Activated CD8-positive, alpha-beta T cell treated with anti-CD3 and anti-CD28 coated beads for 36 hours (primary cell): Measurements from ENCODE around the gene CSH1. TPM values are rescaled to one million over a fixed set of nuclear protein-coding genes. Genes with fewer than 3 reads are reported as not detected.

Experiments used
- ATAC-seq: fragments of 200-7000 bp; cut with Tn5 transposase; one replicate; pipeline ENCODE4 v1.10.0; 2021; ENCODE audit warnings: mild to moderate bottlenecking, moderate library complexity
- CTCF ChIA-PET: fragments of 350-600 bp; sonication (Branson Sonifier 250); formaldehyde crosslinking; loops from one replicate; lab custom pipeline; 2021; ENCODE audit warnings: antibody characterized with exemption; lab: Charles Lee
- POLR2A ChIA-PET: fragments of 350-600 bp; sonication (Branson Sonifier 250); formaldehyde crosslinking; loops from one replicate; lab custom pipeline; 2021; ENCODE audit warnings: antibody characterized with exemption; lab: Charles Lee
- DNase-seq: peaks from one replicate; pipeline ENCODE4 v3.0.0-alpha.2; 2020
- H3K27ac Mint-ChIP-seq: one replicate; pipeline ENCODE4 v1.8.0; 2021; ENCODE audit warnings: mild to moderate bottlenecking, mixed read lengths
- H3K27me3 Mint-ChIP-seq: one replicate; pipeline ENCODE4 v1.8.0; 2021; ENCODE audit warnings: mixed read lengths
- H3K36me3 Mint-ChIP-seq: one replicate; pipeline ENCODE4 v1.8.0; 2021; ENCODE audit warnings: low read depth, mixed read lengths
- H3K4me1 Mint-ChIP-seq: one replicate; pipeline ENCODE4 v1.8.0; 2021; ENCODE audit warnings: low read depth, mixed read lengths
- H3K4me3 Mint-ChIP-seq: one replicate; pipeline ENCODE4 v1.8.0; 2021; ENCODE audit warnings: mild to moderate bottlenecking, moderate library complexity, mixed read lengths
- H3K9me3 Mint-ChIP-seq: one replicate; pipeline ENCODE4 v1.8.0; 2021; ENCODE audit warnings: mixed read lengths
- CTCF ChIP-seq: fragments of 200-600 bp; IDR thresholded peaks from one replicate; pipeline ENCODE4 v1.8.0; 2022; ENCODE audit warnings: antibody characterized with exemption, mild to moderate bottlenecking
- intact Hi-C: fragments of 100-400 bp; cut with micrococcal nuclease; formaldehyde crosslinking; loops from one replicate; pipeline ENCODE4 v1.10.0; 2022
- total RNA-seq, 2 experiments: library from RNA; stranded (reverse); gene quantifications; one replicate each; pipeline ENCODE4 v1.2.3, GENCODE V29; 2021

CSH1 gene
- total RNA-seq, 2 experiments from 2014 or later: not detected

GRCh38 chr17:63933598-63933997, 37.2 kb upstream of the CSH1 start:
- Mint-ChIP-seq H3K4me3 (no peak overlapping the region), H3K36me3 (peaks cover 2% of the 10 kb centered on the region), H3K27me3 (no peaks in the 10 kb centered on the region), H3K9me3 (no peaks in the 10 kb centered on the region), H3K4me1 (peaks cover 15% of the 10 kb centered on the region), H3K27ac (no peak overlapping the region)
- intact Hi-C loops: no loop called here
- TF ChIP-seq CTCF: no peak
- ATAC-seq (no peak), DNase-seq (no peak)
- CTCF ChIA-PET: interaction anchor here (0.5 to 4.5 kb wide), 9 partner anchors 13 to 200 kb away, joined by 3 to 28 read pairs (median 9); partner anchors contain the start of gene GH1
- POLR2A ChIA-PET: interaction anchor here (0.8 kb wide), 1 partner anchor 75 kb away, joined by 4 read pairs; no protein-coding TSS in a partner anchor

GRCh38 chr17:63932721-63933120, 36.3 kb upstream of the CSH1 start:
- no peak for TF ChIP-seq CTCF
- Mint-ChIP-seq H3K4me3 (peak overlapping the region; percentile 96), H3K27me3 (no peaks in the 10 kb centered on the region), H3K4me1 (peaks cover 15% of the 10 kb centered on the region), H3K27ac (peak overlapping the region; percentile 91), H3K36me3 (peaks cover 2% of the 10 kb centered on the region), H3K9me3 (no peaks in the 10 kb centered on the region)
- ChIA-PET CTCF (interaction anchor here (0.9 to 4.5 kb wide), 11 partner anchors 10 to 201 kb away, joined by 3 to 28 read pairs (median 8); partner anchors contain the start of gene GH1), POLR2A (interaction anchor here (0.7 to 1.3 kb wide), 4 partner anchors 10 to 214 kb away, joined by 3 to 5 read pairs (median 4); no protein-coding TSS in a partner anchor)
- ATAC-seq: no peak
- intact Hi-C loops: no loop called here
- DNase-seq: no peak

- no peaks in the 10 kb centered on the region for H3K9me3 Mint-ChIP-seq
- H3K4me3 Mint-ChIP-seq: peak within 1 kb of the TSS; percentile 96
- no peak for TF ChIP-seq CTCF
- peaks cover 2% of the 10 kb centered on the region for H3K36me3 Mint-ChIP-seq
- H3K27ac Mint-ChIP-seq: peak within 1 kb of the TSS; percentile 91
- H3K27me3 Mint-ChIP-seq: no peaks in the 10 kb centered on the region
- ATAC-seq: peak; percentile 86
- ChIA-PET CTCF (interaction anchor here (0.9 to 4.5 kb wide), 13 partner anchors 10 to 201 kb away, joined by 3 to 28 read pairs (median 6); partner anchors contain the start of gene GH1), POLR2A (interaction anchor here (0.7 to 1.3 kb wide), 3 partner anchors 9 to 214 kb away, joined by 3 to 5 read pairs (median 3); no protein-coding TSS in a partner anchor)
- intact Hi-C loops: no loop called here
- peak; percentile 79 for DNase-seq
- peaks cover 15% of the 10 kb centered on the region for H3K4me1 Mint-ChIP-seq
Measured at GRCh38 chr17:63931981-63932561, 35.7 kb upstream of the CSH1 start, which contains the start of gene CD79B. CD79B (minus strand) TSS chr17:63932331; CDS start chr17:63932261, 70 bp downstream.

GRCh38 chr17:63930951-63931575, 34.7 kb upstream of the CSH1 start:
- DNase-seq: peak; percentile 80
- peaks cover 2% of the 10 kb centered on the region for H3K36me3 Mint-ChIP-seq
- ChIA-PET CTCF (interaction anchor here (0.9 to 4.5 kb wide), 8 partner anchors 12 to 98 kb away, joined by 3 to 28 read pairs (median 4); partner anchors contain the start of gene GH1), POLR2A (no interaction called here)
- peak overlapping the region; percentile 96 for H3K4me3 Mint-ChIP-seq
- intact Hi-C loops: no loop called here
- H3K9me3 Mint-ChIP-seq: no peaks in the 10 kb centered on the region
- peaks cover 15% of the 10 kb centered on the region for H3K4me1 Mint-ChIP-seq
- no peak for TF ChIP-seq CTCF
- no peaks in the 10 kb centered on the region for H3K27me3 Mint-ChIP-seq
- ATAC-seq: peak; percentile 71
- peak overlapping the region; percentile 91 for H3K27ac Mint-ChIP-seq
